ENCODE results near the gene YDJC. TPM values are rescaled to one million over a fixed set of nuclear protein-coding genes. Genes with fewer than 3 reads are reported as not detected.
"Not testable (repeated sequence)": the region's sequence is repeated elsewhere in the genome, so short reads cannot be mapped to it uniquely, and the experiment has no call there.

Gene YDJC
- total RNA-seq, 1 experiment from 2014 or later, result 158 TPM

DNA sequence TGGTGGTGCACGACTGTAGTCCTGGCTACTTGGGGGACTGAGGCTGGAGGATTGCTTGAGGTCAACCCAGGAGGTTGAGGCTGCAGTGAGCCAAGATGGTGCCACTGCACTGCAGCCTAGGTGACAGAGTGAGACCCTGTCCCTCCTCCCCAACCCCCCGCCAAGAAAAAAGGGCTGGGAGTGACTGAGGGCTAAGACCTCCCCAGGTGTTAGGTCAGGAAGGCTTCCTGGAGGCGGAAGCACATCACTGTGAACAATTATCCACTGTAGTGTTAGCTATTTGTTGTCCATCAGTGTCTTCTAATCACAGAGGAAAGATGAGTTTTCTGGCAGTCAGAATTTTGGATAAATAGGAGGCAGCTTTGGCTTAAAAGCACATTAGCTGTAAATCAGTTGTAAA lies 8.8 kb downstream of the YDJC start:
- in situ Hi-C loops (cut with HindIII; ENCODE audit: low pct_unique_long_range_greater_than_20kb, low sequenced_read_pairs), result no loop called here
- DNase-seq (ENCODE audit: low read depth), result no peak

DNA sequence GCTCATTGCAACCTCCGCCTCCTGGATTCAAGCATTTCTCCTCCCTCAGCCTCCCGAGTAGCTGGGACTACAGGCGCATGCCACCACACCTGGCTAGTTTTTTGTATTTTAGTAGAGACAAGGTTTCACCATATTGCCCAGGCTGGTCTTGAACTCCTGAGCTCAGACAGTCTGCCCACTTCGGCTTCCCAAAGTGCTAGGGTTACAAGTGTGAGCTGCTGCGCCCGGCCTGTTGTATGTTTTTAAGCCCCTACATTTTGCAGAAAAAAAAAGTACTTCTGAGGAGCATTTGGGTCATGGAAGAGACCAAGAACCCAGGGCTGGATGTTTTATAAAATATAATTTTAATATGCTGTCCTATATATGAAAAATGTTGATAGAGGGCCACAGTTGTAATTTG lies 12.5 kb downstream of the YDJC start:
- in situ Hi-C loops (cut with HindIII; ENCODE audit: low pct_unique_long_range_greater_than_20kb, low sequenced_read_pairs), result not testable (repeated sequence)

DNA sequence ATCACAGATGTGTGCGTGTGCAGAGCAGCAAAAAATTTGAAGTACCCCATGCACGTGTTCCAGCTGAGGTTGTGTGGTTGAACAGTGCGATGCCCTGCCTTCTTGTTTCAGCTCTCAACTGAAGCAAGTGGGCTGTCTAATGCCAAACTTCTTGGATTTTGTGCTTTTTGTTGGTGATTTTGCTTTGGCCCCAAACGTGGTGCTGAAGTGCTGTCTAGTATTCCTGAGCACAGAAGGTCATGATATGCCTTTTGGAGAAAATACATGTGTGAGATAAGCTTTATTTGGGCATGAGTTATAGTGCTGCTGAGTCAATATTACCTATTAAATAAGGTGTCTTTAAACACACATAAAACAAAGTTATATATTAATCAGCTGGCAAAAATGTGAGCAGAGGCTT lies 14.1 kb downstream of the YDJC start:
- DNase-seq (ENCODE audit: low read depth), result no peak
- in situ Hi-C loops (cut with HindIII; ENCODE audit: low pct_unique_long_range_greater_than_20kb, low sequenced_read_pairs), result no loop called here

More for the DNA sequence above, 12.5 kb downstream of the YDJC start:
- not testable (repeated sequence) for DNase-seq (ENCODE audit: low read depth)

DNA sequence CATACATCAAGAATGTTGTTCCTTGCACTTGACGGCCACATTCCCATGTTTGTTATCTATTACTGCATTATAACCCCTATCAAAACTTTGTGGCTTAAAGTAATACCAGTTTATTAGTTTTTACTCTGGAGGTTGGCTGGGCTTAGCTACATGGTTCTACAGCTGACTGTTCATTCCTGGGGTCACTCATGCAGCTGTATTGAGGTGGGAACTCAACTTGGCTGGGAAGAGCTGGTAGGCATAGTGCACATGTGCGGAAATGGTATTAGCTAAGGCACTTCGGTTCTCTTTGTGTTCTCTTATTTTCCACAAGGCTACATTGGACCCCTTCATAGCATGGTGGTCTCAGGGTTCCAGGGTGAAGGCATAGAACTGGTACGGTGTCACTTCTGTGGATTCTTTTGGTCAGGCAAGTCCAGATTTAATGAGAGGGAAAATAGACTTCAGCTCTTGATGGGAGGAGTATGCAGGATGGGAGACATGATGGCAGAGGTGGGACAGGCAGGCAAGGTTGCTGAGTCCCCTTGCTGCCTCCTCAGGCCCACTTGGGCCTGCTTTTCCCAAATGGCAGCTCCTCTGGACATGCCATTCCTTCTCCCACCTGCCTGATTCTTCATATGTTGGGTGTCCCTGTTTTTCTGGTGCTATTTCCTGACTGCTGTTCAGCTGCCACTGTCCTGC lies 16.1 kb downstream of the YDJC start:
- DNase-seq (ENCODE audit: low read depth), result no peak
- in situ Hi-C loops (cut with HindIII; ENCODE audit: low pct_unique_long_range_greater_than_20kb, low sequenced_read_pairs), result no loop called here

DNA sequence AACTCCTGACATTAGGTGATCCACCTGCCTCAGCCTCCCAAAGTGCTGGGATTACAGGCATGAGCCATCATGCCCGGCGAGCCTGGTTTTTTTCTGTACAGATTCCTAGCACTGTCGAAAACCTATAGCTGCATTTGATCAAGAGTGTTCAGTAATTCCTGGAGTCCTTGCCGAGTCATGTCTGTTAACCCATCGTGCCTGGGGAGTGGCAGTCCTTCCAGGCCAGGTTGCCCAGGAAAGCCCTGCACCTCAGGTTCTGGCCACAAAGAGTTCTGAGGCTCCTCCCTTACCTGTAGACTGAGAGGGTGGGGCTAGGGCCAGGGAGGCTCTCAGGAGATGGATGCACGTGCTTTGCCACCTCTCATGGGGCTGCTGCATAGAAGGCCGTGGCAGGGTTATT lies 17.0 kb downstream of the YDJC start:
- in situ Hi-C loops (cut with HindIII; ENCODE audit: low pct_unique_long_range_greater_than_20kb, low sequenced_read_pairs), result no loop called here
- no peak for DNase-seq (ENCODE audit: low read depth)

DNA sequence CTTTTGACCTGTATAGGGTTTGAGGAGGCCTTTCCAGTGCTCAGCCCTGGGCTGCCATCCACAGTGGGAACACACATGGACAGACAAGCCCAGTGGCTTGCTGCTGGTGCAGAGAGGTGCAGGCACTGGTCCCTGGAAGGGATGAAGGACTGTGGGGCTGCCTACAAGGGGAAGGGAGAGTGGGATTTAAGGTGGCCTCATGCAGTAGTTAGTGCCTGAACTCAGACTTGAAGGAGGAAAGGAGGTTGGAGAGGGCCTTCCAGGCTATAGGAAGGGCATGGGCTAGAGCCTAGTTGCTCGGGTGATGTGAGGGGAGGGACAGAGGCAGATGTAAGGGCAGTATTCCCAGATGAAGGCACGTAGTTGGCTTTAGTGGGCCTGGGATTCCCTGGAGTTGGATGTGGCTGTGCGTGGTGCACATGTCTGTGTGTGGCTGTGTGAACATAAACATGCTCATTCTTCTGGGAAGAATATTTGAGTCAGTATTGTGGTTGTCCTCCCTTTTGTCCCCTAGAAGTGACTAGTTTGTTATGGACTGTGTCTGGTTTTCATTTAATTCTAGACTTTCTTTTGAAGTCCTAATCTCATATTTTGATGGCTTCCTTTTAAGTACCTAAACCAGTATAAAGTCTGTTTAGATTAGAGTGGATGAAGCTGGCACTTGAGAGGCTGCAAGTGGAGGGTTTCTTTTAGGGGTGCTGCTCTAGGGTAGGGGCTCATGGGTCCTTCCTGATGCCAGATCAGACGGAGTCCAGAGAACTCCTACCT lies 18.4 kb downstream of the YDJC start:
- DNase-seq (ENCODE audit: low read depth), result no peak
- in situ Hi-C loops (cut with HindIII; ENCODE audit: low pct_unique_long_range_greater_than_20kb, low sequenced_read_pairs), result no loop called here

DNA sequence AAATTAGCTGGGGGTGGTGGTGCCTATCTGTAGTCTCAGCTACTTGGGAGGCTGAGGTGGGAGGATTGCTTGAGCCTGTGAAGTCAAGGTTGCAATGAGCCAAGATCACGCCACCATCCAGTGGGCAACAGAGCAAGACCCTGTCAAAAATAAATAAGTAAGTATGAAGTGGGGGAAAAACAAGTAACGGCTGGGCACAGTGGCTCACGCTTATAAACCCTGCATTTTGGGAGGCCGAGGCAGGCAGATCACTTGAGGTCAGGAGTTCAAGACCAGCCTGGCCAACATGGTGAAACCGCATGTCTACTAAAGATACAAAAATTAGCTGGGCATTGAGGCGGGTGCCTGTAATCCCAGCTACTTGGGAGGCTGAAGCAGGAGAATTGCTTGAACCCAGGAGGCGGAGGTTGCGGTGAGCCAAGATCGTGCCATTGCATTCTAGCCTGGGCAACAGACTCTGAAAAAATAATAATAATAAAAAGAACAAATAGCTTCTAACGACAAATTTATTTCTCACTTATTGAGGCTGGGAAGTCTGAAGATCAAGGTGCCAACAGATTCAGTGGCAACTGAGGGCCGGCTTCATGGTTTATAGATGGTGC lies 20.2 kb downstream of the YDJC start:
- DNase-seq (ENCODE audit: low read depth); in situ Hi-C loops (cut with HindIII; ENCODE audit: low pct_unique_long_range_greater_than_20kb, low sequenced_read_pairs): not testable (repeated sequence)

DNA sequence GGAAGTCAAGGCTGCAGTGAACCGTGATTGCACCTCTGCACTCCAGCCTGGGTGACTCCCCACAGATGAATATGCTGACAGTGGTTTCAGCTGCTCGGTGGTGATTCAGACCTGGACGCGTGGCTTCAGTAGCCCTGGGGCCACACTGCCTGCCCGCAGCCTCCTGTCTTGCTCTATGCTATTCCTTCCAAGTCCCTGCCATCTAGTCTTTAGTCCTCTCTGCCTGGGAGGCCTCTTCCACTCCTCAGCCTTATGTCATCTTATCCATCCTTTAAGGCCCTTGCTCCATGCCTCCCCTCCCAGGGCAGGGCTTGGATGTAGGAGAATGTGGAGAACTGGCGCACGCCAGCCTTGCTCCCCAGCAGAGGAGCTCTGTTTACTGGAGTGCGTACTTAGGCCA lies 23.0 kb downstream of the YDJC start:
- DNase-seq (ENCODE audit: low read depth), result peak; percentile 55
- in situ Hi-C loops (cut with HindIII; ENCODE audit: low pct_unique_long_range_greater_than_20kb, low sequenced_read_pairs), result no loop called here

DNA sequence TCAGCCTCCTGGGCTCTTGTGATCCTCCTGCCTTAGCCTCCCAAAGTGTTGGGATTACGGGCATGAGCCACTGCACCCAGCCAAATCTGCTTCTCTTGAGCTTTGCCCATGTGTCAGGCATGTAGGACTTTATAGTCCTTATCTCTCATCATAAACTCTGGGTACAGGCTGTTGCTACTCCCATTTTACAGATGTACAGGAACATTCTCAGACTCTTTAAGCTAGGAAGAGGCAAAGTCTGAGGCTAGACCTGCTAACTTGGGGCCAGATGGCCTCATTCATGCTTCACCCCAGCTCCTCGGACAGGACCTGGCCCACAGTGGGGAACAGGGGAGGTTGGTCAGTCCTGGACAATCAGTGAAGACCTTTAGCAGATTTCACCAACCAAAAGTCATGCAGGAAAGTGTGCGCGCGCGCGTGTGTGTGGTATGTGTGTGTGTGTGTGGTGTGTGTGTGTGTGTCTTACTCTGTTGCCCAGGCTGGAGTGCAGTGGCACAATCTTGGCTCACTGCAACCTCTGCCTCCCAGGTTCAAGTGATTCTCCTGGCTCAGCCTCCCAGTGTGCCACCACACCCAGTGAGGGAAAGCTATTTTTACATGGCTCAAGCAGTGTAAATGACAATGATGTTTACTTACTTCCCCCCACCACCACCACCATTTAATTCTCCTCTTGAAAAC lies 23.8 kb downstream of the YDJC start:
- DNase-seq (ENCODE audit: low read depth), result no peak
- in situ Hi-C loops (cut with HindIII; ENCODE audit: low pct_unique_long_range_greater_than_20kb, low sequenced_read_pairs), result no loop called here

DNA sequence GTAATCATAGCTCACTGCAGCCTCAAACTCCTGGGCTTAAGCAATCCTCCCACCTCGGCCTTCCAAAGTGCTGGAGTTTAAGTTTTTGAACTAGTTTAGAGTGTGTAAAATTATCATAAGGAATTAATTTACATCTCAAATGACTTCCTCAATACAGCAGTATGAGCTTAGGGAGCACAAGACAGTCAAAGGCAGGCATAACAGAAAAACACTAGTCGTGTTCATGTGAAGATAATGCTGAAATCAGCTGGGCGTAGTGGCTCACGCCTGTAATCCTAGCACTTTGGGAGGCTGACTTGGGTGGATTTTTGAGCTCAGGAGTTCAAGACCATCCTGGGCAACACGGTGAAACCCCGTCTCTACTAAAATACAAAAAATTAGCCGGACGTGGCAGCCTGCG lies 25.8 kb downstream of the YDJC start:
- in situ Hi-C loops (cut with HindIII; ENCODE audit: low pct_unique_long_range_greater_than_20kb, low sequenced_read_pairs), result no loop called here
- DNase-seq (ENCODE audit: low read depth), result no peak

DNA sequence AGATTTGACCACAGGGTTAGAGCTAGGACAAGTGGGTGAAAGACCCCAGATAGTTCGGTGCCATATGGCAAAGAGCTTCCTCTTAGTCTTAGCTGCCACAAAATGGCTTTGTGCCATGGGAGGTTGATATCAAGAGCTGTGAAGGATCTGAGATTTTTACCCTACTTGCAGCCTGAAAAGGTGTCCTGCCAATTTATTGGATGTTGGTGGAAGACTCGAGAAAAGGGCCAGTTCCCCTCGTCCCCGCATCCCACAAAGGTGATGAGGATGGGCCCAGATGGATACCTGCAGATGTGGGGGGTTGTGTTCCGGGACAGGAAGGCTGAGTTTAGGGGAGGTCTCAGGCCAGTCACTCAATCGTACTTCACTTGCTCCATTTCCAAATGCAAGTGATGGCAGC lies 27.2 kb downstream of the YDJC start:
- DNase-seq (ENCODE audit: low read depth), result no peak
- in situ Hi-C loops (cut with HindIII; ENCODE audit: low pct_unique_long_range_greater_than_20kb, low sequenced_read_pairs), result no loop called here

DNA sequence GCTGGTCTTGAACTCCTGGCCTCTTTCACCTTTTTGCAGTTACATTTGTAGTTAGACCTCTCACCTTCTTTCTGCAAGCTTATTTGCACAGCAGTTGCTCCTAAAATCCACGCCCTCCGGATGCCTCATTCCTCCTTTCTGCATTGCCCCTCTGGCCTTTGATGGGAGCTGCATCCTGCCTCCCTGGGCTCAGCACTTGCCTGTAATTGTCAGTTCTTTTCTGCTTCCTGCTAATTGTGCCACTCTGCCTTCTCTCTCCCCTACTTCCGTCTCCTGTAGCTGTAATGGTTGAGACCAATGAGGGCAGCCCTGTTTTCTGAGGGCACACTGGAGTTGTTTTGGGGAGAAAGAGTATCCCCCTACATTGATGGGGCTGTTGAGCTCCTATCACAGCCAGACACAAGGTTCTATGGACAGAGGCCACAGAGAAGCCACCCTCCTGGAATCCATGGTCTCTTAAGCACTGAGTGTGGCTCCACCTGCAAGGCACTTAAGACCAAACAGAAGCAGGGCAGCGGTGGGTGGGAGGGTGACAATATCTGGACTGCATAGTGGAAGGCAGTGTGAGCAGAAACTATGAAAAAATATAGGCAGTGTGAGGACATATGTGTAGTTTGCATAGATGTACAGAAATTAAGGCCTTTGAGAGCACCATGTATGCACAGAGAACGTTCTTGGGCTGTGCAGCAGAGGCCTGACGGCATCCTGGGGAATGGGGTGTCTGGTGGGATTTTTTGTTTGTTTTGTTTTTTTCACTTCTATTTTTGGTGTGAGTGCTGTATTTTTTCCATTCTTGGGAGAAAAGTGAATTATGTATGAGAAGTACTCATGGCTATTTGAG lies 30.5 kb downstream of the YDJC start:
- in situ Hi-C loops (cut with HindIII; ENCODE audit: low pct_unique_long_range_greater_than_20kb, low sequenced_read_pairs), result no loop called here

DNA sequence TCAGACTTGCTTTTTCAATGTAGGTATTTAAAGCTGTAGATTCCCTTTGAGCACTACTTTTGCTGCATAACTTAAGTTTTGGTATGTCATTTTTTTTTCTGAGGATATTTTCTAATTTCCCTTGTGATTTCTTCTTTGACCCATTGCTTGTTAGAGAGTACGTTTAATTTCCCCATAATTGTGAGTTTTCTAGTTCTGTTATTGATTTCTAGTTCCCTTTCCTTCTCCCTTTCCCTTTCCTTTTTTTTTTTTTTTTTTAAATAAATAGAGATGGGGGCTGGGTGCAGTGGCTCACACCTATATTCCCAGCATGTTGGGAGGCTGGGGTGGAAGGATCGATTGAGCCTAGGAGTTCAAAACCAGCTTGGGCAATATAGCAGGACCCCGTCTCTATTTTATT lies 31.5 kb downstream of the YDJC start:
- no peak for DNase-seq (ENCODE audit: low read depth)
- in situ Hi-C loops (cut with HindIII; ENCODE audit: low pct_unique_long_range_greater_than_20kb, low sequenced_read_pairs), result no loop called here

More for the DNA sequence above, 30.5 kb downstream of the YDJC start:
- DNase-seq (ENCODE audit: low read depth), result no peak

DNA sequence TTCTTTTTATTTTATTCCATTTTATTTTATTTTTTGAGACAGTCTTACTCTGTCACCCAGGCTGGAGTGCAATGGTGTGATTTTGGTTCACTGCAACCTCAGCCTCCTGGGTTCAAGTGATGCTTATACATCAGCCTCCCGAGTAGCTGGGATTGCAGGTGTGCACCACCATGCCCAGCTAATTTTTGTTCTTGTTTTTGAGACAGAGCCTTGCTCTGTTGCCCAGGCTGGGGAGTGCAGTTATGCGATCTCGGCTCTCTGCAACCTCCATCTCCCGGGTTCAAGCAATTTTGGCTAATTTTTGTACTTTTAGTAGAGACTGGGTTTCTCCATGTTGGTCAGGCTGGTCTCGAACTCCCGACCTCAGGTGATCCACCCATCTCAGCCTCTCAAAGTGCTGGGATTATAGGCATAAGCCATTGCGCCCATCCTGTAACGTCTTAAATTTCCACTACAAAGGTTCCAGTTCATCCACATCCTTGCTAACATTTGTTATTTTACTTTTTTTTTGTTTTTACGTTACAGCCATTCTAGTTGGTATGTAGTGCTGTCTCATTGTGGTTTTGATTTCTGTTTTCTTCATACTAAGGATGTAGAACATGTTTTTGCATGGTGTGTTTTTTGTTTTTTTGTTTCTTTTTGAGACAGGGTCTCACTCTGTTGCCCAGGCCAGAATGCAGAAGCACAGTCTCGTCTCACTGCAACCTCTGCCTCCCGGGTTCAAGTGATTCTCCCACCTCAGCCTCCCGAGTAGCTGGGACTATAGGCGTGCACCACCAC lies 33.3 kb downstream of the YDJC start:
- DNase-seq (ENCODE audit: low read depth); in situ Hi-C loops (cut with HindIII; ENCODE audit: low pct_unique_long_range_greater_than_20kb, low sequenced_read_pairs): not testable (repeated sequence)

DNA sequence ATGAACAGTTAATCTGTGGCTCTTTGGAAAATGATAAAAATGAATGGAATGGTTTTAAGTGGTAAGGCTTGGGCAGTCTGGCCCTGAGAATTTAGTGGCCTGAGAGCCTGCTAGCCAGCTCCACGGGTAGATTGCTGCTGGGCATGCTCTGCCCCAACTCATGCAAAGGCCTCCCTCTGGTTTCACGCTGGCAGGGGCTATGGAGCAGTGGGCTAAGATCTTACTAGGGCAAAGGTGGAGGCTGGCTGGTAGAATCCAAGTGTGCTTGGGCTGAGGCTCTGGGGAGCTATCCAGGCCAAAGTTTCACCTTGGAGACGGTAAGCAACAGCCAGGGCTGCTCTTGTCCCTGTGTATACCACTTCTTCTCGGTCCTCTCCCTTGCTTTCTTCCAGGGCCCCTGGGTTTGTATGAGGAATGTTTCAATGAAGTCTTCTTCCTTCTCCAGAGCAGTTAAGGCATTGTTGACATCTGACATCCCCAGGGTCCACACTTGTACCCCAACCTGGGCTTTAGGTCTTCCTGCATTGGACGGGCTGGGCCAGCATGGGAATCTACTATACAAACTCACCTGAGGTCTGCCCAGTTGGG lies 34.9 kb downstream of the YDJC start:
- in situ Hi-C loops (cut with HindIII; ENCODE audit: low pct_unique_long_range_greater_than_20kb, low sequenced_read_pairs), result no loop called here
- DNase-seq (ENCODE audit: low read depth), result no peak

DNA sequence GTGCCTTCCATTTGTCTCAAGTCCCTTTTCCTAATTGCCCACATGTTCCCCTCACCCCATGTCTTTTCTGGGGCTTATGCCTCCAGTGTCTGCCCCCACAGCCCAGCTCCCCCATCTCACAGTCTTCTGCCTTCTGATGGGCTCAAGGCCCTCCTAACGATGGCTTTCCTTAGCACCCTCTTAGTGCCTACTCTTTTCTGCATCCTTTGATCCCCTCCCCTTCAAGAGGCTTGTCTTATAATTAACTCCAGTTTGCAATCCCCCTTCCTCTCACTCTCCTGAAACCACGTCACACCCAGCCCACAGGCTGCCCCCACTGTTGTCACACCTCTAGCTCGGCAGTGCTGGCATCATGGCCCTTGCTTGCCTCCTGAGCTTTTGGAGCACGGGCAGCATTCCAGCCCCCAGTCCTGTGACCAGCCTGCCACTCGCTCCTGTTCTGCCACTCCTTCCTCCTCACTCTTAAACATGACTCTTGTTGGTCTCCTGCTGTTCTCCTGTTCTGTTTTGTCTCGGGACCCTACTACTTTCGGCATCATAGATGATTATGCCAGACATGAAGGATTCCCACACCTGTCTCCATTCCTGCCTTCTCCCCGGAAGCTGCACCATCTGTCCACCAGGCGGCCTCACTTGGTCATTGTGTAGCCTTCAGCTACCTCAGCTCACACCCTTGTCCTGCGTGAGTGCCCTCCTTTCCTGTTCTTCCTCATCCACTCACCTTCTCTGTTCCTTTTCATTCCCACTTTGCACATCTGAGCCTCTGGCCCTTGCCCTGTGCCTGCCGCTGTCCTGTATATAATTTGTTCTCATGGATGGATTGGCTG lies 36.2 kb downstream of the YDJC start:
- no peak for DNase-seq (ENCODE audit: low read depth)
- in situ Hi-C loops (cut with HindIII; ENCODE audit: low pct_unique_long_range_greater_than_20kb, low sequenced_read_pairs), result no loop called here
